RCC 7860 (cell line): Measurements from ENCODE around the gene EMC8.

Experiments
- DNase-seq: peaks from one replicate; pipeline ENCODE4 v3.0.0-alpha.2; 2015; ENCODE audit warnings: low spot score
- FAIRE-seq: peaks from 2 replicates; lab custom pipeline; 2012; peaks lifted over from hg19 to GRCh38; lab: Jason Lieb, UNC

The EMC8 gene

GRCh38 chr16:85734311-85735017, 64.9 kb downstream of the EMC8 start:
- DNase-seq (no peak), FAIRE-seq (no peak)

- DNase-seq (no peak), FAIRE-seq (no peak)
Measured at GRCh38 chr16:85733839-85734170, 65.5 kb downstream of the EMC8 start.

- FAIRE-seq (no peak), DNase-seq (peak; percentile 9)
Measured at GRCh38 chr16:85733155-85733838, 66.0 kb downstream of the EMC8 start.

- no peak for FAIRE-seq
- DNase-seq = no peak
Measured at GRCh38 chr16:85731179-85731578, 68.2 kb downstream of the EMC8 start.

GRCh38 chr16:85730186-85730465, 69.2 kb downstream of the EMC8 start:
- FAIRE-seq (no peak), DNase-seq (no peak)

- DNase-seq (no peak), FAIRE-seq (no peak)
Measured at GRCh38 chr16:85729452-85730185, 69.7 kb downstream of the EMC8 start.

- no peak for DNase-seq
- no peak for FAIRE-seq
Measured at GRCh38 chr16:85728879-85729278, 70.5 kb downstream of the EMC8 start.
